ENCODE data around the gene NOX1.

The NOX1 gene

GRCh38 chrX:100831219-100831946 lies 42.8 kb downstream of the NOX1 start:
- H4K91ac ChIP-seq (ENCODE audit: low read depth, low read length, poor library complexity) = no peak overlapping the region
- H3K9me3 ChIP-seq (replicated peaks in 1 of 2; ENCODE audit: control insufficient read depth in 2 of 2, insufficient read depth in 1 of 2, low read depth in 1 of 2, low read length in 2 of 2) = no peaks in the 10 kb centered on the region
- H3K79me1 ChIP-seq (ENCODE audit: low read depth, low read length) = no peaks in the 10 kb centered on the region
- no peak overlapping the region for H2BK15ac ChIP-seq (ENCODE audit: low read length)
- no peaks in the 10 kb centered on the region for H3K27me3 ChIP-seq (ENCODE audit: control insufficient read depth in 3 of 3, insufficient read depth in 3 of 3, low read depth in 1 of 3, low read length in 3 of 3)
- H3K27ac ChIP-seq (replicated peaks; ENCODE audit: low read length) = no peak overlapping the region
- no peak overlapping the region for H3K23ac ChIP-seq (ENCODE audit: low read depth, low read length, poor library complexity)
- H2BK12ac ChIP-seq (ENCODE audit: low read length) = no peak overlapping the region
- peaks cover 7 to 77% of the 10 kb centered on the region in 2 donors for H3K36me3 ChIP-seq (replicated peaks in 1 of 2; ENCODE audit: control insufficient read depth in 2 of 2, insufficient read depth in 2 of 2, low read length in 2 of 2)
- H3K18ac ChIP-seq (ENCODE audit: low read length) = no peak overlapping the region
- H2BK120ac ChIP-seq (ENCODE audit: low read depth, low read length) = no peak overlapping the region
- H3K14ac ChIP-seq (ENCODE audit: low read length) = no peak overlapping the region
- WGBS, 2 donors (ENCODE audit: extremely low coverage in 2 of 2, insufficient read length in 2 of 2, insufficient replicate concordance in 1 of 2) = no CpG with 5 or more reads among the region's 9 CpGs
- H3K4ac ChIP-seq (ENCODE audit: low read length) = no peak overlapping the region
- H2BK5ac ChIP-seq (ENCODE audit: low read length) = no peak overlapping the region
- no peak overlapping the region for H3K4me3 ChIP-seq (ENCODE audit: low read length in 2 of 2)
- H2AK5ac ChIP-seq (ENCODE audit: low read depth, low read length) = no peak overlapping the region
- no peak for DNase-seq (ENCODE audit: low spot score)
- no peak overlapping the region for H2AFZ ChIP-seq (ENCODE audit: low read length)
- H4K8ac ChIP-seq (ENCODE audit: low read depth, low read length) = no peak overlapping the region
- no peak overlapping the region for H3K9ac ChIP-seq (ENCODE audit: low read depth, low read length, poor library complexity)
- no peak overlapping the region for H3K4me2 ChIP-seq (ENCODE audit: insufficient read depth, low read length, poor library complexity, severe bottlenecking)
- no peaks in the 10 kb centered on the region for H3K4me1 ChIP-seq (ENCODE audit: control insufficient read depth in 2 of 2, insufficient read depth in 1 of 2, low read depth in 1 of 2, low read length in 2 of 2)

GRCh38 chrX:100830547-100830946 lies 43.6 kb downstream of the NOX1 start:
- Histone ChIP-seq H4K91ac (ENCODE audit: low read depth, low read length, poor library complexity) (no peak overlapping the region), H2AK5ac (ENCODE audit: low read depth, low read length) (no peak overlapping the region), H3K18ac (ENCODE audit: low read length) (no peak overlapping the region), H3K27me3 (ENCODE audit: control insufficient read depth in 3 of 3, insufficient read depth in 3 of 3, low read depth in 1 of 3, low read length in 3 of 3) (no peaks in the 10 kb centered on the region), H3K79me1 (ENCODE audit: low read depth, low read length) (no peaks in the 10 kb centered on the region), H2BK15ac (ENCODE audit: low read length) (no peak overlapping the region), H3K23ac (ENCODE audit: low read depth, low read length, poor library complexity) (no peak overlapping the region), H2BK120ac (ENCODE audit: low read depth, low read length) (no peak overlapping the region), H3K9me3 (replicated peaks in 1 of 2; ENCODE audit: control insufficient read depth in 2 of 2, insufficient read depth in 1 of 2, low read depth in 1 of 2, low read length in 2 of 2) (no peaks in the 10 kb centered on the region), H3K4me1 (ENCODE audit: control insufficient read depth in 2 of 2, insufficient read depth in 1 of 2, low read depth in 1 of 2, low read length in 2 of 2) (no peaks in the 10 kb centered on the region), H3K9ac (ENCODE audit: low read depth, low read length, poor library complexity) (no peak overlapping the region), H2BK12ac (ENCODE audit: low read length) (no peak overlapping the region), H2AFZ (ENCODE audit: low read length) (no peak overlapping the region), H3K27ac (replicated peaks; ENCODE audit: low read length) (no peak overlapping the region), H3K36me3 (replicated peaks in 1 of 2; ENCODE audit: control insufficient read depth in 2 of 2, insufficient read depth in 2 of 2, low read length in 2 of 2) (peaks cover 7 to 78% of the 10 kb centered on the region in 2 donors), H2BK5ac (ENCODE audit: low read length) (no peak overlapping the region), H3K4ac (ENCODE audit: low read length) (no peak overlapping the region), H3K4me2 (ENCODE audit: insufficient read depth, low read length, poor library complexity, severe bottlenecking) (no peak overlapping the region), H4K8ac (ENCODE audit: low read depth, low read length) (no peak overlapping the region), H3K14ac (ENCODE audit: low read length) (no peak overlapping the region), H3K4me3 (ENCODE audit: low read length in 2 of 2) (no peak overlapping the region)
- no peak for DNase-seq (ENCODE audit: low spot score)
- WGBS, 2 donors (ENCODE audit: extremely low coverage in 2 of 2, insufficient read length in 2 of 2, insufficient replicate concordance in 1 of 2) = no CpG with 5 or more reads among the region's 9 CpGs

GRCh38 chrX:100830143-100830542 lies 44.0 kb downstream of the NOX1 start:
- no peak overlapping the region for H2AFZ ChIP-seq (ENCODE audit: low read length)
- no peak overlapping the region for H4K8ac ChIP-seq (ENCODE audit: low read depth, low read length)
- no peak overlapping the region for H2BK120ac ChIP-seq (ENCODE audit: low read depth, low read length)
- H2BK15ac ChIP-seq (ENCODE audit: low read length) = no peak overlapping the region
- H3K36me3 ChIP-seq (replicated peaks in 1 of 2; ENCODE audit: control insufficient read depth in 2 of 2, insufficient read depth in 2 of 2, low read length in 2 of 2) = peaks cover 7 to 80% of the 10 kb centered on the region in 2 donors
- no peak overlapping the region for H3K23ac ChIP-seq (ENCODE audit: low read depth, low read length, poor library complexity)
- H3K27ac ChIP-seq (replicated peaks; ENCODE audit: low read length) = no peak overlapping the region
- H3K4me1 ChIP-seq (ENCODE audit: control insufficient read depth in 2 of 2, insufficient read depth in 1 of 2, low read depth in 1 of 2, low read length in 2 of 2) = no peaks in the 10 kb centered on the region
- no peak overlapping the region for H3K14ac ChIP-seq (ENCODE audit: low read length)
- no peak overlapping the region for H3K4me2 ChIP-seq (ENCODE audit: insufficient read depth, low read length, poor library complexity, severe bottlenecking)
- no peak overlapping the region for H3K18ac ChIP-seq (ENCODE audit: low read length)
- no peak overlapping the region for H3K4ac ChIP-seq (ENCODE audit: low read length)
- no peaks in the 10 kb centered on the region for H3K9me3 ChIP-seq (replicated peaks in 1 of 2; ENCODE audit: control insufficient read depth in 2 of 2, insufficient read depth in 1 of 2, low read depth in 1 of 2, low read length in 2 of 2)
- no peak overlapping the region for H2BK5ac ChIP-seq (ENCODE audit: low read length)
- H3K9ac ChIP-seq (ENCODE audit: low read depth, low read length, poor library complexity) = no peak overlapping the region
- no peaks in the 10 kb centered on the region for H3K27me3 ChIP-seq (ENCODE audit: control insufficient read depth in 3 of 3, insufficient read depth in 3 of 3, low read depth in 1 of 3, low read length in 3 of 3)
- no peak overlapping the region for H2AK5ac ChIP-seq (ENCODE audit: low read depth, low read length)
- H2BK12ac ChIP-seq (ENCODE audit: low read length) = no peak overlapping the region
- DNase-seq (ENCODE audit: low spot score) = no peak
- WGBS, 2 donors (ENCODE audit: extremely low coverage in 2 of 2, insufficient read length in 2 of 2, insufficient replicate concordance in 1 of 2) = no CpG with 5 or more reads among the region's 5 CpGs
- H3K4me3 ChIP-seq (ENCODE audit: low read length in 2 of 2) = no peak overlapping the region
- no peaks in the 10 kb centered on the region for H3K79me1 ChIP-seq (ENCODE audit: low read depth, low read length)
- H4K91ac ChIP-seq (ENCODE audit: low read depth, low read length, poor library complexity) = no peak overlapping the region

- no peak overlapping the region for H3K4me2 ChIP-seq (ENCODE audit: insufficient read depth, low read length, poor library complexity, severe bottlenecking)
- H3K9ac ChIP-seq (ENCODE audit: low read depth, low read length, poor library complexity) = no peak overlapping the region
- no peak overlapping the region for H4K91ac ChIP-seq (ENCODE audit: low read depth, low read length, poor library complexity)
- peaks cover 7 to 83% of the 10 kb centered on the region in 2 donors for H3K36me3 ChIP-seq (replicated peaks in 1 of 2; ENCODE audit: control insufficient read depth in 2 of 2, insufficient read depth in 2 of 2, low read length in 2 of 2)
- WGBS, 2 donors (ENCODE audit: extremely low coverage in 2 of 2, insufficient read length in 2 of 2, insufficient replicate concordance in 1 of 2) = no CpG with 5 or more reads among the region's 2 CpGs
- H2BK12ac ChIP-seq (ENCODE audit: low read length) = no peak overlapping the region
- no peaks in the 10 kb centered on the region for H3K9me3 ChIP-seq (replicated peaks in 1 of 2; ENCODE audit: control insufficient read depth in 2 of 2, insufficient read depth in 1 of 2, low read depth in 1 of 2, low read length in 2 of 2)
- H3K27ac ChIP-seq (replicated peaks; ENCODE audit: low read length) = no peak overlapping the region
- H2BK15ac ChIP-seq (ENCODE audit: low read length) = no peak overlapping the region
- no peak overlapping the region for H3K14ac ChIP-seq (ENCODE audit: low read length)
- no peak for DNase-seq (ENCODE audit: low spot score)
- H2BK120ac ChIP-seq (ENCODE audit: low read depth, low read length) = no peak overlapping the region
- H2AK5ac ChIP-seq (ENCODE audit: low read depth, low read length) = no peak overlapping the region
- no peak overlapping the region for H4K8ac ChIP-seq (ENCODE audit: low read depth, low read length)
- H3K4me3 ChIP-seq (ENCODE audit: low read length in 2 of 2) = no peak overlapping the region
- no peaks in the 10 kb centered on the region for H3K27me3 ChIP-seq (ENCODE audit: control insufficient read depth in 3 of 3, insufficient read depth in 3 of 3, low read depth in 1 of 3, low read length in 3 of 3)
- no peak overlapping the region for H2AFZ ChIP-seq (ENCODE audit: low read length)
- no peaks in the 10 kb centered on the region for H3K4me1 ChIP-seq (ENCODE audit: control insufficient read depth in 2 of 2, insufficient read depth in 1 of 2, low read depth in 1 of 2, low read length in 2 of 2)
- H3K18ac ChIP-seq (ENCODE audit: low read length) = no peak overlapping the region
- H3K79me1 ChIP-seq (ENCODE audit: low read depth, low read length) = no peaks in the 10 kb centered on the region
- no peak overlapping the region for H3K23ac ChIP-seq (ENCODE audit: low read depth, low read length, poor library complexity)
- no peak overlapping the region for H3K4ac ChIP-seq (ENCODE audit: low read length)
- H2BK5ac ChIP-seq (ENCODE audit: low read length) = no peak overlapping the region
Measured at GRCh38 chrX:100829730-100830129, 44.4 kb downstream of the NOX1 start.
